HG02588 (cell line): ENCODE measurements around the gene APIP.

Experiments used
- ATAC-seq: cut with Tn5 transposase; IDR thresholded peaks from one replicate; pipeline ENCODE4 v1.9.1; 2021; ENCODE audit warnings: mild to moderate bottlenecking, moderate library complexity; ENCODE audit not compliant: unreplicated experiment

Gene APIP

GRCh38 chr11:34890089-34890488 lies 26.1 kb downstream of the APIP start:
- ATAC-seq: no peak

DNA sequence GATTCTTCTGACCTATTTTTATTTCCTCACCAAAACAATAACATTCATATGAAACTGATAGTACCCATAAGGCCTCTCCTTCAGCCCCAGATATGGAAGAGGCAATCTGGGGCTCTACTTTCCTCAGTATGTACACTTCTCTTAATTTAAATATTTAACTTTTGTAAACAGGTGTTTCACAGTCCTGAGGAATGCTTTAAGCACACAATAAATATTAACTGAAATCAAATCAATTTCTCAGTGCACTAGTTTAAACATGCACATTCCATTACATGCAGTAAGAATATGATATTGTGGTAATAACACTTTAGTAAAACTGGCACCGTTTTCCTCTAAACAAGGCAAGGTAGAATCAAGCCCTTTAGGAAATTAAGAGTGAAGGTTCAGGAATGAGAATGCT lies 28.9 kb downstream of the APIP start:
- no peak for ATAC-seq

DNA sequence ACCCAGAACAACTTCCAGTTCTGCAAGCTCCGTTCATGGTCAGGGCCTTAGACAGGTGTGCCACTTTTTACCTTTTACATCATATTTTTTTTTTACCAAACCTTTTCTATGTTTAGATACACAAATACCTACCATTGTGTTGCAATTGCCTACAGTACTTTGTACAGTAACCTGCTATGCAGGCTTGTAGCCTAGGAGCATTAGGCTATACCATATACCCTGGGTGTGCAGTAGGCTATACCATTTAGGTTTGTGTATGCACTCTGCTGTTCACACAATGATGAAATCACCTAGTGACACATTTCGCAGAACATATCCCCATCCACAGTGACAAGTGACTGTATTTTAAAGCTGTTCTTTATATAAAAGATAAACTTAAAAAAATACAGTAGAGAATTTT lies 29.6 kb downstream of the APIP start:
- no peak for ATAC-seq

DNA sequence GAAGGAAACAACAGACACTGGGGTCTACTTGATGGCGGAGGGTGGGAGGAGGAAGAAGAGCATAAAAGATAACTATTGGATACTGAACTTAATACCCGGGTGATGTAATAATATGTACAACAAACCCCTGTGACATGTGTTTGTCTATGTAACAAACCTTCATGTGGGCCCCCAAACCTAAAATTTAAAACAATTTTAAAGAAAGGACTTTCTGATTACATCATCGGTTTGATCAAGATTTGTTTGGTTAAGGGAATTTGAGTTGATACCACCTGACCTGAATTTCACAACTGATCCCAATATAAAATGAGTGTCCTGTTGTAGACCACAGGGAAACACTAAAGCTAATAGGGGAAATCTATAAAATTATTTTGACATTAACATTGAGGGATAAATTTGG lies 34.3 kb downstream of the APIP start:
- ATAC-seq: no peak

- ATAC-seq: no peak
Observed at GRCh38 chr11:34877375-34877975, 38.7 kb downstream of the APIP start.

DNA sequence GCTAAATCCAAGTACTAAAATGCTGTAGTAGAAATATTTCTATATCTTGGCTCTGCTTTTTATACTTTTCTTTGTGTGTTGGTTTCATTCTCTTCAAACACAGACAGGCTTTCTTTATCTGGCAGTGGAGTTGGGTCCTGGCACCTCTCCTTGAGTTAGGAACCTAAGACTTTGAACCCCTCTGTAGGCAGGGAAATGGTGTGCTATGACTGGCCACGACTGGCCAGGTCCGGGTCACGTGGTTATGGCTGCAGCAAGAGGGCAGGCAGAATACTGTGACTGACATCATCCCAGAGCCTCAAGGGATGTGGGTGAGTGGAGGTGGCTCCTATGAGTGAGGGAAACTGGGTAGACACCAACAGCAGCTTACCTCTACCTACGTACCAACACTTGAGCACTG lies 42.0 kb downstream of the APIP start:
- no peak for ATAC-seq

GRCh38 chr11:34870548-34871196 lies 45.5 kb downstream of the APIP start:
- no peak for ATAC-seq

DNA sequence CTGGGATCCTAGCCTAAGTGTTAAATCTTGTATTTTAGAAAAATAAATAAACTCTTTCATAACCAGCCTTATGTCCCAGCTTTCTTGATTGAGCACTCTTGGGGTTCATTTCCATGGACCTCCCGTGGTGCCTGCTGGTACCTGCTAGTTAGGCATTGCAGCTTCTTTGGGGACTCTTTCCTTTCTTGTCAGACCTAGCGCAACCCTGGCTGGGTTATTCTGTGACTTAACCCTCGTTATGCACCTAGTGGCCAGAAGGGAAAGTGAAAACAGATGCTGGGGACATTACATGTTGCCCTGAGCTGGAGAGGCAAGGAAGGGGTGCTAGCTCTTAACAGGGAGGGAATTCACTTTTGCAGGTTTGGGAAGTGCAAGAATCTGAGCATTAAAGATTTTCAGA lies 46.8 kb downstream of the APIP start:
- no peak for ATAC-seq

GRCh38 chr11:34866375-34866774 lies 49.8 kb downstream of the APIP start:
- ATAC-seq: no peak

GRCh38 chr11:34865261-34865660 lies 50.9 kb downstream of the APIP start:
- ATAC-seq: no peak

GRCh38 chr11:34864424-34864823 lies 51.8 kb downstream of the APIP start:
- ATAC-seq: no peak

- ATAC-seq: no peak
Observed at GRCh38 chr11:34863048-34863447, 53.1 kb downstream of the APIP start.

DNA sequence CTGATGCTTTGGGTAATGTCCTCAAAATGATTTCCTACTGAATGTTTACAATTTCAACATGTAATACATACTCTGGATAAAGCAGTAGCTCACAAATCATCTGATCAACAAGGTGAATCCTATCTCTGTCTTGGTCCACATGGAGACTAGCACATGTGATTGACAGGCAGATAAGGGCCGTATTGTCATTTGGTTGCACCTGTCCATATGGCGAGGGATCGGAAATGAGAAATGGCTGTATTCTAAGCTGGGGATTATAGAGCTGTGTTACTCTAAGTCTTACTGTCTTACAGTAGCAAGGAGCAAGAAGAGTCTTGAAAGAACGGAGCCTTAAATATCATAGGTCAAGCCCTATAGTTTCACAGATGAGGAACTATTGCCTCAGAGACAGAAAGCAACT lies 55.7 kb downstream of the APIP start:
- no peak for ATAC-seq

GRCh38 chr11:34860034-34860433 lies 56.1 kb downstream of the APIP start:
- ATAC-seq: no peak

- no peak for ATAC-seq
Observed at GRCh38 chr11:34859496-34859895, 56.7 kb downstream of the APIP start.

- no peak for ATAC-seq
Observed at GRCh38 chr11:34857463-34857862, 58.7 kb downstream of the APIP start.

- no peak for ATAC-seq
Observed at GRCh38 chr11:34856251-34856650, 59.9 kb downstream of the APIP start.

GRCh38 chr11:34855754-34856095 lies 60.5 kb downstream of the APIP start:
- ATAC-seq: no peak

- ATAC-seq: no peak
Observed at GRCh38 chr11:34855021-34855753, 61.0 kb downstream of the APIP start.

DNA sequence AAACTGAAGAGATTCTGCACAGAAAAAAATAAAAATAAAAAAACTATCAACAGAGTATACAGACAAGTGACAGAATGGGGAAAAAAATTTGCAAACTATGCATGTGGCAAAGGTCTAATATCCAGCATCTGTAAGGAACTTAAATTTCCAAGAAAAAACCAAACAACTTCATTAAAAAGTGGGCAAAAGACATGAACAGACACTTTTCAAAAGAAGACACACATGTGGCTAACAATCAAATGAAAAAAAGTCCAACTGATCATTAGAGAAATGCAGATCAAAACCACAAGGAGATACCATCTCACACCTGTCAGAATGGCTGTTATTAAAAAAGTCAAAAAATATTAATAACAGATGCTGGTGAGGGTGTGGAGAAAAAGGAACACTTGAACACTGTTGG lies 64.3 kb downstream of the APIP start:
- ATAC-seq: no peak

DNA sequence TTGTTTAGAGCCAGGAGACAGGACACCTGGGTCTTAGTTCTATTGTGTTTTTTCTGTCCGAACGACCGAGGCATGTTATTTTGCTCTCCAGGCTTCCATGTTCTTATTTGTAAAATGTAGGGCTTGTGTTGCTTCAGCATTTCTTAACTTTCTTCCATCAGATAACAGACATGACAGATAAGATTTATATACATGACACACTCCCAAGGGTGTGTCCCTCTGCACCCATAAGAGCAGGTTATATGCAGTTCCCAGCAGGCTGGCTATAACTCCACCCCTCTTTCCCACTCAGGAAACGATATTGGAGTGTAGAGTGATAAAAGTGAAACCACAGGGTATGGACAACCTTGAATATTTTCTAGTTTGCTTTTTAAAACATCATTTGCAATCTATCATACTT lies 65.8 kb downstream of the APIP start:
- ATAC-seq: no peak

DNA sequence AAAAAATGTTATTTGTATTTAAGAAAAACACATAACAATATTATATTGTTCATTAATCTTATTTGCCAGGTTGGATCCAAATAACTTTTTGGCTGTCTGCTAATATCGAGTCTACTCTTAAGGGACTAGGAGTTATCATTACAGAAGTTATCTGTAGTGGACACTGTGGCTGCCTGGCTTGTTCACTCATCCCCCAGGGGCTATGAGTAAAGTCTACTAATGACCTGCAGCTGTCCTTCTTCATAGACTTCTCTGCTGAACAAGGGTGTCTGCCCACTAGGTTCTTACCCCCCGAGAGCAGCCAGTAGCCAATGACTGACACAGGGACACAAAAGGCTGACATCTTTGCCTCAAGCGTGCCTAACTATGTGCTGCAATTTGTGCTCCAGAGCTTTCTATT lies 69.7 kb downstream of the APIP start:
- no peak for ATAC-seq
